WTC11 (cell line): ENCODE results near the gene STX2. TPM values are rescaled to one million over a fixed set of nuclear protein-coding genes. Genes with fewer than 3 reads are reported as not detected.
A peak's percentile ranks its signal among the peaks of the same experiment; 100 is the strongest.

ENCODE experiments used
- ATAC-seq: fragments of 200-7000 bp; cut with Tn5 transposase; 2 replicates; pipeline ENCODE4 v1.10.0; 2021; ENCODE audit warnings: mild to moderate bottlenecking, moderate library complexity
- CTCF ChIA-PET: fragments of 300-600 bp; sonication (Branson Sonifier 250); formaldehyde crosslinking; loops from one replicate; lab custom pipeline; 2021; ENCODE audit warnings: antibody characterized with exemption; lab: Charles Lee
- POLR2A ChIA-PET: fragments of 350-600 bp; sonication (Branson Sonifier 250); formaldehyde crosslinking; loops from one replicate; lab custom pipeline; 2021; ENCODE audit warnings: antibody characterized with exemption; lab: Charles Lee
- DNase-seq: peaks from one replicate; pipeline ENCODE4 v3.0.0; 2021; ENCODE audit warnings: low spot score
- H3K27ac Mint-ChIP-seq: 2 replicates; pipeline ENCODE4 v1.8.0; 2021; ENCODE audit warnings: mixed read lengths
- H3K27me3 Mint-ChIP-seq: 2 replicates; pipeline ENCODE4 v1.8.0; 2021; ENCODE audit warnings: low read depth, mild to moderate bottlenecking, moderate library complexity, mixed read lengths
- H3K36me3 Mint-ChIP-seq: 2 replicates; pipeline ENCODE4 v1.8.0; 2021; ENCODE audit warnings: mixed read lengths
- H3K4me1 Mint-ChIP-seq: 2 replicates; pipeline ENCODE4 v1.8.0; 2022; ENCODE audit warnings: mixed read lengths
- H3K4me3 Mint-ChIP-seq: 2 replicates; pipeline ENCODE4 v1.8.0; 2021; ENCODE audit warnings: mild to moderate bottlenecking, moderate library complexity, mixed read lengths
- H3K9me3 Mint-ChIP-seq: 2 replicates; pipeline ENCODE4 v1.8.0; 2021; ENCODE audit warnings: mixed read lengths
- FOXJ3 ChIP-seq: sonication (generic); formaldehyde crosslinking; IDR thresholded peaks from 2 replicates; pipeline ENCODE4 v1.9.0; 2021; ENCODE audit warnings: missing genetic modification reagents, mild to moderate bottlenecking, borderline replicate concordance
- GTF2I ChIP-seq: fragments of 250-450 bp; sonication (Bioruptor Pico); conservative IDR thresholded peaks from 2 replicates; pipeline ENCODE4 v1.4.0; 2021; ENCODE audit warnings: mild to moderate bottlenecking
- KAT7 ChIP-seq: sonication (generic); formaldehyde crosslinking; IDR thresholded peaks from 2 replicates; pipeline ENCODE4 v1.8.1; 2023; ENCODE audit warnings: missing genetic modification reagents, mild to moderate bottlenecking, borderline replicate concordance
- NR1H2 ChIP-seq: sonication (generic); formaldehyde crosslinking; IDR thresholded peaks from 2 replicates; pipeline ENCODE4 v1.9.0; 2021; ENCODE audit warnings: mild to moderate bottlenecking, moderate library complexity, missing genetic modification reagents
- PRRX2 ChIP-seq: fragments of 250-450 bp; sonication (Bioruptor Pico); IDR thresholded peaks from 2 replicates; pipeline ENCODE4 v1.8.0; 2021; ENCODE audit warnings: mild to moderate bottlenecking
- TEAD1 ChIP-seq: sonication (generic); formaldehyde crosslinking; IDR thresholded peaks from 2 replicates; pipeline ENCODE4 v1.8.0; 2022; ENCODE audit warnings: mild to moderate bottlenecking, missing genetic modification reagents
- TP53 ChIP-seq: sonication (generic); formaldehyde crosslinking; IDR thresholded peaks from 2 replicates; pipeline ENCODE4 v1.8.1; 2023; ENCODE audit warnings: mild to moderate bottlenecking, missing genetic modification reagents
- ZNF121 ChIP-seq: sonication (generic); formaldehyde crosslinking; IDR thresholded peaks from 2 replicates; pipeline ENCODE4 v1.8.0; 2023; ENCODE audit warnings: missing genetic modification reagents
- ZNF232 ChIP-seq: sonication (generic); formaldehyde crosslinking; IDR thresholded peaks from 2 replicates; pipeline ENCODE4 v1.8.0; 2022; ENCODE audit warnings: mild to moderate bottlenecking, missing genetic modification reagents
- ZNF396 ChIP-seq: fragments of 250-450 bp; sonication (Bioruptor Pico); IDR thresholded peaks from 2 replicates; pipeline ENCODE4 v1.8.0; 2021; ENCODE audit warnings: mild to moderate bottlenecking, moderate library complexity, borderline replicate concordance
- total RNA-seq: library from RNA; stranded (reverse); gene quantifications from 3 replicates; pipeline ENCODE4 v1.2.3, GENCODE V29; 2021
- TF ChIP-seq, protein P1 (sequence below): sonication (generic); formaldehyde crosslinking; IDR thresholded peaks from 2 replicates; pipeline ENCODE4 v1.8.0; 2022; ENCODE audit warnings: mild to moderate bottlenecking, missing genetic modification reagents
- TF ChIP-seq, protein P2 (sequence below): sonication (generic); formaldehyde crosslinking; IDR thresholded peaks from 2 replicates; pipeline ENCODE4 v1.8.1; 2022; ENCODE audit warnings: low read depth, mild to moderate bottlenecking, moderate library complexity, missing genetic modification reagents, borderline replicate concordance
- TF ChIP-seq, protein P3 (sequence below): sonication (generic); formaldehyde crosslinking; IDR thresholded peaks from 2 replicates; pipeline ENCODE4 v1.8.0; 2022; ENCODE audit warnings: mild to moderate bottlenecking, missing genetic modification reagents
- TF ChIP-seq, protein P4 (sequence below): fragments of 250-450 bp; sonication (Bioruptor Pico); IDR thresholded peaks from 2 replicates; pipeline ENCODE4 v1.9.0; 2021; ENCODE audit warnings: moderate library complexity, mild to moderate bottlenecking, inconsistent platforms, borderline replicate concordance
- TF ChIP-seq, protein P5 (sequence below): fragments of 250-450 bp; sonication (Bioruptor Pico); IDR thresholded peaks from 2 replicates; pipeline ENCODE4 v1.9.0; 2021; ENCODE audit warnings: mild to moderate bottlenecking

The STX2 gene
- total RNA-seq, 1 experiment from 2014 or later: 22.7 TPM

DNA sequence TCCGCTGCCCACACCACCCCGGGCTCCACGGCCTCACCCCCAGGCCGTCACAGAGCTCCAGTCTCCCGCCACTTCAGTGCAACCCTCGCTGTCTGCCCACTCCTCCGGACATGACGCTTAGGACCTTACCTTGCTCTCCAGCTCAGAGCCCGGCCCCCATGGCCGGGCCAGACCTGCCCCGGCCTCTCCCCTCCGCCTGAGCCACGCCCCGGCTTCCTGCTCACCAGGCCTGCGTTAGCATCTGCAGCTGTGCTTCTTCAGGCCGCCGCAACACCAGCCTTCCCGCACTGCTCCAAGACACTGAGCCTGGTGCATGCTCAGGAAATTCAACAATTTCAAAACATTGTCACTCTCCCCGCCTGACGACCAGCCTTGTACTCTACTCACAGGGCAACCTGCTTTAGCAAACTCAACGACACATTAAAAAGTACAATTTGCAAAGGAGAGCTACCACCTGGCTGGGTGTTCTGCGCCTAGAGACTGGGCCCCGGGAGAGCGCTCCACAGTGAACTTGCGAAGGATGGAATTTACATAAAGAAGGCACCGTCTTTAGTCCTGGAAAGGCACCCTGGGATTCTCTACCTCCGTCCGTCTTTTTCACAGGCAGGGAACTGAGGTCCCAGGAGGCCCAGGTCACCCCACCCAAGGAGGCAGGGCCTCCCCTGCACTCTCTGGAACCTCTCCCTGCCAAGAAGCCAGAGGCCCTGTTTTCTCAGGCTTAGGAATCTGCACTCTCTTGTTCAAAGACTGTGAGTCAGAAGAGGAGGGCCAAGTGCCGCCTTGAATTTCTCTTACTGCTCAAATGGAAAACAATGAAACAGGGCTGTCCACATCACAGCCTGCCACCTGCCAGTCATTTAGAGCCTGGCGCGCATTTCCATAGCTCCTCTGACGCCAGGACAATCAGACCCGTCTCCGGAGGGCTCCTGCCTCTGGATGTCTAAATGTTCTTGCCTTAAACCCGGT lies 51.3 kb downstream of the STX2 start:
- TF ChIP-seq, protein P1, sequence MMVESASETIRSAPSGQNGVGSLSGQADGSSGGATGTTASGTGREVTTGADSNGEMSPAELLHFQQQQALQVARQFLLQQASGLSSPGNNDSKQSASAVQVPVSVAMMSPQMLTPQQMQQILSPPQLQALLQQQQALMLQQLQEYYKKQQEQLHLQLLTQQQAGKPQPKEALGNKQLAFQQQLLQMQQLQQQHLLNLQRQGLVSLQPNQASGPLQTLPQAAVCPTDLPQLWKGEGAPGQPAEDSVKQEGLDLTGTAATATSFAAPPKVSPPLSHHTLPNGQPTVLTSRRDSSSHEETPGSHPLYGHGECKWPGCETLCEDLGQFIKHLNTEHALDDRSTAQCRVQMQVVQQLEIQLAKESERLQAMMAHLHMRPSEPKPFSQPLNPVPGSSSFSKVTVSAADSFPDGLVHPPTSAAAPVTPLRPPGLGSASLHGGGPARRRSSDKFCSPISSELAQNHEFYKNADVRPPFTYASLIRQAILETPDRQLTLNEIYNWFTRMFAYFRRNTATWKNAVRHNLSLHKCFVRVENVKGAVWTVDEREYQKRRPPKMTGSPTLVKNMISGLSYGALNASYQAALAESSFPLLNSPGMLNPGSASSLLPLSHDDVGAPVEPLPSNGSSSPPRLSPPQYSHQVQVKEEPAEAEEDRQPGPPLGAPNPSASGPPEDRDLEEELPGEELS (CRISPR knock-in tag): no peak
- no peak for TF ChIP-seq FOXJ3 (CRISPR knock-in tag)
- TF ChIP-seq, protein P2, sequence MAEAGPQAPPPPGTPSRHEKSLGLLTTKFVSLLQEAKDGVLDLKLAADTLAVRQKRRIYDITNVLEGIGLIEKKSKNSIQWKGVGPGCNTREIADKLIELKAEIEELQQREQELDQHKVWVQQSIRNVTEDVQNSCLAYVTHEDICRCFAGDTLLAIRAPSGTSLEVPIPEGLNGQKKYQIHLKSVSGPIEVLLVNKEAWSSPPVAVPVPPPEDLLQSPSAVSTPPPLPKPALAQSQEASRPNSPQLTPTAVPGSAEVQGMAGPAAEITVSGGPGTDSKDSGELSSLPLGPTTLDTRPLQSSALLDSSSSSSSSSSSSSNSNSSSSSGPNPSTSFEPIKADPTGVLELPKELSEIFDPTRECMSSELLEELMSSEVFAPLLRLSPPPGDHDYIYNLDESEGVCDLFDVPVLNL: no peak
- TF ChIP-seq TEAD1 (CRISPR knock-in tag): peak; percentile 29; the same call in 1 of the 2 replicates
- TF ChIP-seq NR1H2 (CRISPR knock-in tag): no peak
- TF ChIP-seq ZNF121 (CRISPR knock-in tag): peak; percentile 81
- no peak for TF ChIP-seq GTF2I
- TF ChIP-seq TP53 (CRISPR knock-in tag): 0 out of 2 replicates have a peak, but pooled peaks have one; percentile 39
- TF ChIP-seq PRRX2 (CRISPR knock-in tag): no peak
- TF ChIP-seq ZNF396: no peak
- TF ChIP-seq, protein P3, sequence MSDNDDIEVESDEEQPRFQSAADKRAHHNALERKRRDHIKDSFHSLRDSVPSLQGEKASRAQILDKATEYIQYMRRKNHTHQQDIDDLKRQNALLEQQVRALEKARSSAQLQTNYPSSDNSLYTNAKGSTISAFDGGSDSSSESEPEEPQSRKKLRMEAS (CRISPR knock-in tag): peak; percentile 11; the same call in 1 of the 2 replicates
- TF ChIP-seq, protein P4, sequence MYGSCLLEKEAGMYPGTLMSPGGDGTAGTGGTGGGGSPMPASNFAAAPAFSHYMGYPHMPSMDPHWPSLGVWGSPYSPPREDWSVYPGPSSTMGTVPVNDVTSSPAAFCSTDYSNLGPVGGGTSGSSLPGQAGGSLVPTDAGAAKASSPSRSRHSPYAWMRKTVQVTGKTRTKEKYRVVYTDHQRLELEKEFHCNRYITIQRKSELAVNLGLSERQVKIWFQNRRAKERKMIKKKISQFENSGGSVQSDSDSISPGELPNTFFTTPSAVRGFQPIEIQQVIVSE (CRISPR knock-in tag): no peak
- DNase-seq: peak; percentile 76
- peaks cover 22% of the 10 kb centered on the region for H3K36me3 Mint-ChIP-seq
- H3K9me3 Mint-ChIP-seq: peaks cover 7% of the 10 kb centered on the region
- peak overlapping the region; percentile 54 for H3K4me3 Mint-ChIP-seq
- POLR2A ChIA-PET: interaction anchor here (1.3 kb wide), 2 partner anchors 12 to 29 kb away, joined by 3 read pairs; no protein-coding TSS in a partner anchor
- H3K27me3 Mint-ChIP-seq: no peaks in the 10 kb centered on the region; the same call in 1 of the 2 replicates
- CTCF ChIA-PET: interaction anchor here (0.7 to 2.2 kb wide), 9 partner anchors 11 to 83 kb away, joined by 3 to 11 read pairs (median 4); no protein-coding TSS in a partner anchor
- peak overlapping the region; percentile 95 for H3K27ac Mint-ChIP-seq
- peak; percentile 88 for ATAC-seq
- H3K4me1 Mint-ChIP-seq: peaks cover 55% of the 10 kb centered on the region

DNA sequence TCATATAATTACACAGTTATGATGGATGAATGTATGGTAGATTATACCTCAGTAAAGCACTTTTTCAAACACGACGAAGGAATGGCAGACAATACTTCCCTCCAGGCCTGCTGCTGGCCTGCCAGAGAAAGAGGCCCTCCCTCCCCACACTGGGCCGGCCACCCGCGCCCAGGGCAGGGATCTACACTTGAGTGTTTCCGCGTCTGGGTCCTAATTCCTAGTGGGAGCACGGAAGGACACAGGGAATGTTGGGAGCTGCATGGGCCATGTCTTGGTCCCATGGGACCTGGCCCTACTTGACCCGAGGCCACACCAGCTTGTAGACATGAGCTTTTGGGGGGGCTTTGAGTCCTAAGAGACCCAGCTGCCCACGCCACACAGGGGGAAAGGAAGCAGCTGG lies 52.0 kb downstream of the STX2 start:
- no peak overlapping the region for H3K4me3 Mint-ChIP-seq
- POLR2A ChIA-PET: interaction anchor here (1.3 kb wide), 1 partner anchor 29 kb away, joined by 3 read pairs; no protein-coding TSS in a partner anchor
- TF ChIP-seq GTF2I (no peak), KAT7 (CRISPR knock-in tag) (no peak), NR1H2 (CRISPR knock-in tag) (no peak), ZNF232 (no peak)
- TF ChIP-seq, protein P5, sequence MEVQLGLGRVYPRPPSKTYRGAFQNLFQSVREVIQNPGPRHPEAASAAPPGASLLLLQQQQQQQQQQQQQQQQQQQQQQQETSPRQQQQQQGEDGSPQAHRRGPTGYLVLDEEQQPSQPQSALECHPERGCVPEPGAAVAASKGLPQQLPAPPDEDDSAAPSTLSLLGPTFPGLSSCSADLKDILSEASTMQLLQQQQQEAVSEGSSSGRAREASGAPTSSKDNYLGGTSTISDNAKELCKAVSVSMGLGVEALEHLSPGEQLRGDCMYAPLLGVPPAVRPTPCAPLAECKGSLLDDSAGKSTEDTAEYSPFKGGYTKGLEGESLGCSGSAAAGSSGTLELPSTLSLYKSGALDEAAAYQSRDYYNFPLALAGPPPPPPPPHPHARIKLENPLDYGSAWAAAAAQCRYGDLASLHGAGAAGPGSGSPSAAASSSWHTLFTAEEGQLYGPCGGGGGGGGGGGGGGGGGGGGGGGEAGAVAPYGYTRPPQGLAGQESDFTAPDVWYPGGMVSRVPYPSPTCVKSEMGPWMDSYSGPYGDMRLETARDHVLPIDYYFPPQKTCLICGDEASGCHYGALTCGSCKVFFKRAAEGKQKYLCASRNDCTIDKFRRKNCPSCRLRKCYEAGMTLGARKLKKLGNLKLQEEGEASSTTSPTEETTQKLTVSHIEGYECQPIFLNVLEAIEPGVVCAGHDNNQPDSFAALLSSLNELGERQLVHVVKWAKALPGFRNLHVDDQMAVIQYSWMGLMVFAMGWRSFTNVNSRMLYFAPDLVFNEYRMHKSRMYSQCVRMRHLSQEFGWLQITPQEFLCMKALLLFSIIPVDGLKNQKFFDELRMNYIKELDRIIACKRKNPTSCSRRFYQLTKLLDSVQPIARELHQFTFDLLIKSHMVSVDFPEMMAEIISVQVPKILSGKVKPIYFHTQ (CRISPR knock-in tag): no peak
- no peaks in the 10 kb centered on the region; the same call in 1 of the 2 replicates for H3K27me3 Mint-ChIP-seq
- H3K27ac Mint-ChIP-seq: no peak overlapping the region
- ATAC-seq: no peak
- CTCF ChIA-PET: interaction anchor here (0.7 to 2.2 kb wide), 8 partner anchors 11 to 84 kb away, joined by 3 to 11 read pairs (median 4); no protein-coding TSS in a partner anchor
- peaks cover 58% of the 10 kb centered on the region for H3K4me1 Mint-ChIP-seq
- H3K36me3 Mint-ChIP-seq: peaks cover 22% of the 10 kb centered on the region
- no peak for DNase-seq
- peaks cover 7% of the 10 kb centered on the region for H3K9me3 Mint-ChIP-seq
